ENCODE results near the gene MAPK10.

- TF ChIP-seq CTCF (IDR thresholded peaks at IDR 0.05; ENCODE audit: low read depth, low read length, poor library complexity, severe bottlenecking), result no peak
- no peak for TF ChIP-seq EZH2phosphoT487 (IDR thresholded peaks at IDR 0.05; ENCODE audit: borderline replicate concordance, low read length)
Measured at GRCh38 chr4:86302251-86302650, 57.6 kb downstream of the MAPK10 start.
